ENCODE data around the gene LRFN3.

DNA sequence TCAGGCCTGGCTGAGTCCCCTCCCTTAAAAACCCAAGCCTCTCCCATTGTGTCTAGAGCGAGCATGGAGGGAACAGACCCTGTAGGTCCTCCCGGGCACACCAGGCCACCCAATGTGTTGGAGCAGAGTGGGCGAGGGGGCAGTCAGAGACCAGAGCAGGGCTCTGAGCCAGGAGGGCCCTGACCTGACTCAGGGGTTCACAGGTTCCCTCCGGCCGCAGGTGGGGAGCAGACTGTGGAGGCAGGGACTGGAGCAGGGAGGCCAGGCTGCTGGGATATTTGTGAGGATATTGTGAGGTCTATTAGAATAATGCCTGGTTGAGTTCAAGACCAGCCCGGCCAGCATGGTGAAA lies 26.5 kb upstream of the LRFN3 start:
- TF ChIP-seq, protein P1, sequence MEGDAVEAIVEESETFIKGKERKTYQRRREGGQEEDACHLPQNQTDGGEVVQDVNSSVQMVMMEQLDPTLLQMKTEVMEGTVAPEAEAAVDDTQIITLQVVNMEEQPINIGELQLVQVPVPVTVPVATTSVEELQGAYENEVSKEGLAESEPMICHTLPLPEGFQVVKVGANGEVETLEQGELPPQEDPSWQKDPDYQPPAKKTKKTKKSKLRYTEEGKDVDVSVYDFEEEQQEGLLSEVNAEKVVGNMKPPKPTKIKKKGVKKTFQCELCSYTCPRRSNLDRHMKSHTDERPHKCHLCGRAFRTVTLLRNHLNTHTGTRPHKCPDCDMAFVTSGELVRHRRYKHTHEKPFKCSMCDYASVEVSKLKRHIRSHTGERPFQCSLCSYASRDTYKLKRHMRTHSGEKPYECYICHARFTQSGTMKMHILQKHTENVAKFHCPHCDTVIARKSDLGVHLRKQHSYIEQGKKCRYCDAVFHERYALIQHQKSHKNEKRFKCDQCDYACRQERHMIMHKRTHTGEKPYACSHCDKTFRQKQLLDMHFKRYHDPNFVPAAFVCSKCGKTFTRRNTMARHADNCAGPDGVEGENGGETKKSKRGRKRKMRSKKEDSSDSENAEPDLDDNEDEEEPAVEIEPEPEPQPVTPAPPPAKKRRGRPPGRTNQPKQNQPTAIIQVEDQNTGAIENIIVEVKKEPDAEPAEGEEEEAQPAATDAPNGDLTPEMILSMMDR (conservative IDR thresholded peaks at IDR 0.05; ENCODE audit: low read depth, low read length): no peak
- no peak for TF ChIP-seq EZH2 (IDR thresholded peaks at IDR 0.05; ENCODE audit: borderline replicate concordance, low read depth, low read length, poor library complexity, severe bottlenecking)

All from A673 (cell line).